ENCODE data around the gene DCBLD2. TPM values are rescaled to one million over a fixed set of nuclear protein-coding genes. Genes with fewer than 3 reads are reported as not detected.

The DCBLD2 gene
- total RNA-seq, 1 donor from 2014 or later, result 33.7 TPM

DNA sequence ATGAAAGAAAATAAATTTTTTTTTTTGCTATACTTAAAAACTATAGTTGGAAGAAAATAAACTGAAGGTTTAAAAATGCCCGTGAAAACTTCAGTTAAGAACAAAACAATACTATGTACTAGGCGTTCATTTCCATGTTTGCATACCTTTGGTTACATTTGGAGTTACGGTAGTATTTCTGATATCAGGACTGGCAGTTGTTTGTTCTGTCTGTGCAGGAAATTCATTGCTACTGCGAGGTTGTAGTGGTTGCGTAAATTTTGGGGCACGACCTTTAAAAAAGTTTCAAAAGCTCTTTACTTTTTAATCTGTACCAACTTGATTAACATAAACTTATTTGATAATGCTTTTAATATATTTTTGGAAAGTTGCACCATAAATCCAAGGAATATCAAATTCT, 90.4 kb downstream of the DCBLD2 start:
- no peak overlapping the region for H3K4me3 ChIP-seq
- no peak for DNase-seq
- H3K9me3 ChIP-seq (replicated peaks), result no peaks in the 10 kb centered on the region
- no peaks in the 10 kb centered on the region for H3K27me3 ChIP-seq (ENCODE audit: low read depth)
- TF ChIP-seq, protein P1, sequence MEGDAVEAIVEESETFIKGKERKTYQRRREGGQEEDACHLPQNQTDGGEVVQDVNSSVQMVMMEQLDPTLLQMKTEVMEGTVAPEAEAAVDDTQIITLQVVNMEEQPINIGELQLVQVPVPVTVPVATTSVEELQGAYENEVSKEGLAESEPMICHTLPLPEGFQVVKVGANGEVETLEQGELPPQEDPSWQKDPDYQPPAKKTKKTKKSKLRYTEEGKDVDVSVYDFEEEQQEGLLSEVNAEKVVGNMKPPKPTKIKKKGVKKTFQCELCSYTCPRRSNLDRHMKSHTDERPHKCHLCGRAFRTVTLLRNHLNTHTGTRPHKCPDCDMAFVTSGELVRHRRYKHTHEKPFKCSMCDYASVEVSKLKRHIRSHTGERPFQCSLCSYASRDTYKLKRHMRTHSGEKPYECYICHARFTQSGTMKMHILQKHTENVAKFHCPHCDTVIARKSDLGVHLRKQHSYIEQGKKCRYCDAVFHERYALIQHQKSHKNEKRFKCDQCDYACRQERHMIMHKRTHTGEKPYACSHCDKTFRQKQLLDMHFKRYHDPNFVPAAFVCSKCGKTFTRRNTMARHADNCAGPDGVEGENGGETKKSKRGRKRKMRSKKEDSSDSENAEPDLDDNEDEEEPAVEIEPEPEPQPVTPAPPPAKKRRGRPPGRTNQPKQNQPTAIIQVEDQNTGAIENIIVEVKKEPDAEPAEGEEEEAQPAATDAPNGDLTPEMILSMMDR (IDR thresholded peaks at IDR 0.05; ENCODE audit: borderline replicate concordance), result no peak
- intact Hi-C loops (cut with micrococcal nuclease), result no loop called here
- H3K4me1 ChIP-seq, result peaks cover 12% of the 10 kb centered on the region
- peaks cover 59% of the 10 kb centered on the region for H3K36me3 ChIP-seq
- no peak overlapping the region for H3K27ac ChIP-seq (replicated peaks)

DNA sequence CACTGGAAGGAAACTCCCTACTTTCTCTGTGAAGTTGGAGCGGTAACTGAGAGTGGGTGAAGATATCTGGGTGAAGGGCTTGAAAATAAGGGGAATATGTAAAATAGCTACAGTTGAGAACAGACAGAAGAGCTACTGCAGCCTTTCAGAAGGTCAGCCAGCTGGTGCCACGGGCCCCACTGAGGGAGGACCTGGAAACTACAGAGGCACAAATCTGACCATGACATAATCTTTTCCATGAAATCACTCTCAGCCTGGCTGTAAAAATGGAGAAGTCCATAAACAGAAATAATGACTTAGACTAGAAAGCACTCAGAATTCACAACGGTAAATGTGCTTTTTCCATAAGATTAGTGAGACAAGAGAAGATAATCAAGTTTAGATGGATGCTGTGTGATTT, 91.9 kb downstream of the DCBLD2 start:
- peaks cover 12% of the 10 kb centered on the region for H3K4me1 ChIP-seq
- intact Hi-C loops (cut with micrococcal nuclease), result no loop called here
- DNase-seq, result no peak
- TF ChIP-seq, protein P1 (IDR thresholded peaks at IDR 0.05; ENCODE audit: borderline replicate concordance), result no peak
- peak overlapping the region; percentile 37 for H3K27ac ChIP-seq (replicated peaks)
- H3K9me3 ChIP-seq (replicated peaks), result no peaks in the 10 kb centered on the region
- no peaks in the 10 kb centered on the region for H3K27me3 ChIP-seq (ENCODE audit: low read depth)
- H3K4me3 ChIP-seq, result no peak overlapping the region
- H3K36me3 ChIP-seq, result peaks cover 63% of the 10 kb centered on the region

DNA sequence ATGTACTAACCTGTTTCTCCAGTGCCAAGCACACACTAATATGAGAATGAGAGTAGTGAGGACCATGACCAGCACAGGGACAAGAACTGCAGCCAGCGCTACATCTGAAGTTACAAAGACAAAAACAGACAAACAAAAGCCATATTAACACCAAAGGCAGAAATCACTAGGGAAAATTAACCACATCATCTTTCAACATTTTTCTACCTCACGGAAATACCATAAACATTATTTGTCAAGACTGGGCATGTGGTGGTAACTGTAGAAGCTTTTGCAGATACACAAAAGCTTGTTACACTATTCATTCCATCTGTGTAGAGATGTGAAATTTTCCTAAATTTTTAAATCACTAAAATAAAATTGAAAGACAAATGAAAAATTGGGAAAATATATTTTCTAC, 93.4 kb downstream of the DCBLD2 start:
- no peaks in the 10 kb centered on the region for H3K27me3 ChIP-seq (ENCODE audit: low read depth)
- intact Hi-C loops (cut with micrococcal nuclease), result no loop called here
- no peak for DNase-seq
- no peaks in the 10 kb centered on the region for H3K9me3 ChIP-seq (replicated peaks)
- TF ChIP-seq, protein P1 (IDR thresholded peaks at IDR 0.05; ENCODE audit: borderline replicate concordance), result no peak
- no peak overlapping the region for H3K27ac ChIP-seq (replicated peaks)
- peaks cover 12% of the 10 kb centered on the region for H3K4me1 ChIP-seq
- no peak overlapping the region for H3K4me3 ChIP-seq
- H3K36me3 ChIP-seq, result peaks cover 55% of the 10 kb centered on the region

DNA sequence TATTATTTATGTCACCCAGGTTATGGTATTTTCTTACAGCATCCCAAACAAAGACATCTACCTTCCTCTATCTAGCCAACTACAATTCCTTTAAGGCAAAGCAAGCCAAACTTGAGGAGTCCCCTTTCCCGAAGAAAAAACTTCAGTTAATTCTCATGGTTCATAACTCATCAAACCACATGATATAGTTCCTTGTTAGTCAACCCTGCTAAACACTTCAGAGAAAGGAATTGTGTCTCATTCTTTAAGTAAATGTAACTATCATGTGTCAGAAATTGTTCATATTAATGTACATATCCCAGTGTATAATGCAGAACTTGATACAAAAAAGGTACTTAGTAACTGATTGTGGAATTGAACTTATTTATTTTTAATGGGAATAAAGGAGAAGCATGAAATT, 93.9 kb downstream of the DCBLD2 start:
- Histone ChIP-seq H3K27me3 (ENCODE audit: low read depth) (no peaks in the 10 kb centered on the region), H3K4me3 (no peak overlapping the region), H3K9me3 (replicated peaks) (no peaks in the 10 kb centered on the region), H3K27ac (replicated peaks) (no peak overlapping the region), H3K4me1 (peaks cover 12% of the 10 kb centered on the region), H3K36me3 (peaks cover 55% of the 10 kb centered on the region)
- TF ChIP-seq, protein P1 (IDR thresholded peaks at IDR 0.05; ENCODE audit: borderline replicate concordance), result no peak
- DNase-seq, result no peak
- intact Hi-C loops (cut with micrococcal nuclease), result no loop called here

DNA sequence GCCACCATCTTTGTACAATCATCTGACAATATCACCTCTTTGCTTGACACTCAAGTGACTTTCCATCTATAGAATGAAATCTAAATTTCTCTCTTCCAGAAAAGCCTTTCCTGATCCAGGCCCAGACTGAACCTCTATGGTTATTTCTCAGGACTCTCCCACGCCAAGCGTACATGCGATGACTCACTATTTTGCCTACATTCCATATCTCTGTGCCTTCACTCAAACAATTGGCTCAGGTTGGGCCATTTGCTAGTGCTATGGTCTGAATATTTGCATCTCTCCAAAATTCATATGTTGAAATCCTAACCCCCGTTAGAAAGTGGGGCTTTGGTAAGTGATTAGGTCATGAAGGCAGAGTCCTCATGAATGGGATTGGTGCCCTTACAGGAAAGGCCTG, 94.5 kb downstream of the DCBLD2 start:
- no peak for DNase-seq
- Histone ChIP-seq H3K36me3 (peaks cover 55% of the 10 kb centered on the region), H3K4me1 (peaks cover 12% of the 10 kb centered on the region), H3K4me3 (no peak overlapping the region), H3K27ac (replicated peaks) (no peak overlapping the region), H3K9me3 (replicated peaks) (no peaks in the 10 kb centered on the region), H3K27me3 (ENCODE audit: low read depth) (no peaks in the 10 kb centered on the region)
- TF ChIP-seq, protein P1 (IDR thresholded peaks at IDR 0.05; ENCODE audit: borderline replicate concordance), result no peak
- intact Hi-C loops (cut with micrococcal nuclease), result no loop called here

DNA sequence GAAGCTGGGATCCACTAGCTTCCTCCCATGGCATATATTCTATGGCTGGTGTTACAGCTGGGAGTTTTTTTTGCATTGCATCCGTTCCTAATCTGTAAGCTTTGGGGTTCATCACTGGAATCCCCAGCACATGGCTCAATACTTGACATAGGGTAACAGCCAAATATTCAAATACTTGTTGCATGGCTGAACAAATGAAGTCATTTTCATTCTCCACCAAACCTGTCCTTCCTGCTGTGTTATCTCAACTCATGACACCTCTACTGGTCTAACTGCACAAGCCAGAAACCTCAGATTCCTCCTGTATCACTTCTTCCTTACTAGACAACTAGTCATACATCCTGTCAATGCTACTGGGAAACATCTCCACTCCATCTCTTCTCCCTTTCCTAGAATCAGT, 95.0 kb downstream of the DCBLD2 start:
- H3K36me3 ChIP-seq, result peaks cover 56% of the 10 kb centered on the region
- H3K27ac ChIP-seq (replicated peaks), result no peak overlapping the region
- no peaks in the 10 kb centered on the region for H3K9me3 ChIP-seq (replicated peaks)
- DNase-seq, result no peak
- no peaks in the 10 kb centered on the region for H3K27me3 ChIP-seq (ENCODE audit: low read depth)
- peaks cover 12% of the 10 kb centered on the region for H3K4me1 ChIP-seq
- no peak overlapping the region for H3K4me3 ChIP-seq
- intact Hi-C loops (cut with micrococcal nuclease), result no loop called here
- TF ChIP-seq, protein P1 (IDR thresholded peaks at IDR 0.05; ENCODE audit: borderline replicate concordance), result no peak

Data from left ventricle myocardium inferior (tissue), 1 donor.